Muscle layer of colon (tissue), 2 donors: Measurements from ENCODE around the gene CD24.
"Not testable (repeated sequence)": the region's sequence is repeated elsewhere in the genome, so short reads cannot be mapped to it uniquely, and the experiment has no call there.

ENCODE experiments used
- H3K27ac ChIP-seq: one replicate; pipeline ENCODE4 v1.7.0; 2013; ENCODE audit warnings: low read depth, mild to moderate bottlenecking, low read length, moderate library complexity
- H3K27me3 ChIP-seq, 2 donors: one replicate each; pipeline ENCODE4 v1.7.0; 2013; ENCODE audit warnings: low read length in 2 of 2, mild to moderate bottlenecking in 2 of 2; ENCODE audit not compliant: insufficient read depth in 2 of 2, control insufficient read depth in 1 of 2
- H3K36me3 ChIP-seq: one replicate; pipeline ENCODE4 v1.7.0; 2013; ENCODE audit warnings: mild to moderate bottlenecking, low read length; ENCODE audit not compliant: insufficient read depth
- H3K4me1 ChIP-seq: one replicate; pipeline ENCODE4 v1.7.0; 2013; ENCODE audit warnings: mild to moderate bottlenecking, low read length; ENCODE audit not compliant: insufficient read depth
- H3K4me3 ChIP-seq, 2 donors: one replicate each; pipeline ENCODE4 v1.7.0; 2013; ENCODE audit warnings: low read length in 2 of 2, low read depth in 1 of 2, mild to moderate bottlenecking in 1 of 2, moderate library complexity in 1 of 2
- H3K9ac ChIP-seq: one replicate; pipeline ENCODE4 v1.7.0; 2013; ENCODE audit warnings: low read length
- H3K9me3 ChIP-seq: one replicate; pipeline ENCODE4 v1.7.0; 2013; ENCODE audit warnings: mild to moderate bottlenecking, low read length
- donor health status: abdominal sarcoma.
- donor health status: Adenocarcinoma of cecum.

CD24 gene

GRCh38 chr6:106980926-106981325 lies 6.4 kb upstream of the CD24 start:
- Histone ChIP-seq H3K27me3 (peaks cover 7% of the 10 kb centered on the region in 2 donors), H3K4me1 (no peaks in the 10 kb centered on the region)

GRCh38 chr6:106979435-106979884 lies 4.9 kb upstream of the CD24 start:
- no peak overlapping the region for H3K27ac ChIP-seq
- H3K4me1 ChIP-seq = no peaks in the 10 kb centered on the region
- H3K9me3 ChIP-seq = no peaks in the 10 kb centered on the region
- H3K4me3 ChIP-seq = no peak overlapping the region
- H3K36me3 ChIP-seq = no peaks in the 10 kb centered on the region
- peaks cover 7 to 19% of the 10 kb centered on the region in 2 donors for H3K27me3 ChIP-seq
- H3K9ac ChIP-seq = no peak overlapping the region

More at GRCh38 chr6:106980926-106981325, 6.4 kb upstream of the CD24 start:
- no peak overlapping the region for H3K4me3 ChIP-seq
- no peak overlapping the region for H3K27ac ChIP-seq
- no peaks in the 10 kb centered on the region for H3K9me3 ChIP-seq
- H3K36me3 ChIP-seq = no peaks in the 10 kb centered on the region
- H3K9ac ChIP-seq = no peak overlapping the region

GRCh38 chr6:106977246-106977645 lies 2.7 kb upstream of the CD24 start:
- Histone ChIP-seq H3K9me3 (no peaks in the 10 kb centered on the region), H3K36me3 (no peaks in the 10 kb centered on the region), H3K27ac (no peak overlapping the region), H3K4me1 (peaks cover 9% of the 10 kb centered on the region), H3K27me3 (peaks cover 29 to 34% of the 10 kb centered on the region in 2 donors), H3K4me3 (no peak overlapping the region), H3K9ac (no peak overlapping the region)

- Histone ChIP-seq H3K4me3 (no peak overlapping the region), H3K27me3 (peaks cover 32 to 34% of the 10 kb centered on the region in 2 donors), H3K9ac (no peak overlapping the region), H3K4me1 (peaks cover 9% of the 10 kb centered on the region), H3K27ac (no peak overlapping the region), H3K36me3 (no peaks in the 10 kb centered on the region), H3K9me3 (no peaks in the 10 kb centered on the region)
These were observed 1.7 kb upstream of the CD24 start for GRCh38 chr6:106976270-106976669.

GRCh38 chr6:106975738-106976064 lies 1.2 kb upstream of the CD24 start:
- H3K36me3 ChIP-seq = no peaks in the 10 kb centered on the region
- peaks cover 32 to 34% of the 10 kb centered on the region in 2 donors for H3K27me3 ChIP-seq
- no peak overlapping the region for H3K9ac ChIP-seq
- peaks cover 9% of the 10 kb centered on the region for H3K4me1 ChIP-seq
- no peak overlapping the region for H3K27ac ChIP-seq
- H3K4me3 ChIP-seq = no peak overlapping the region
- H3K9me3 ChIP-seq = no peaks in the 10 kb centered on the region

GRCh38 chr6:106974999-106975737 lies 639 bp upstream of the CD24 start:
- no peak overlapping the region for H3K9ac ChIP-seq
- H3K27ac ChIP-seq = no peak overlapping the region
- no peaks in the 10 kb centered on the region for H3K36me3 ChIP-seq
- peak overlapping the region in 1 of 2 donors; percentile 42 for H3K4me3 ChIP-seq
- peaks cover 9% of the 10 kb centered on the region for H3K4me1 ChIP-seq
- no peaks in the 10 kb centered on the region for H3K9me3 ChIP-seq
- H3K27me3 ChIP-seq = peaks cover 32 to 34% of the 10 kb centered on the region in 2 donors

- H3K9me3 ChIP-seq = no peaks in the 10 kb centered on the region
- peaks cover 32 to 34% of the 10 kb centered on the region in 2 donors for H3K27me3 ChIP-seq
- peaks cover 9% of the 10 kb centered on the region for H3K4me1 ChIP-seq
- H3K27ac ChIP-seq = no peak overlapping the region
- peak overlapping the region in 1 of 2 donors; percentile 25 for H3K4me3 ChIP-seq
- H3K9ac ChIP-seq = no peak overlapping the region
- H3K36me3 ChIP-seq = no peaks in the 10 kb centered on the region
These were observed 643 bp downstream of the CD24 start for GRCh38 chr6:106973836-106974335.

- Histone ChIP-seq H3K27me3 (peaks cover 32 to 34% of the 10 kb centered on the region in 2 donors), H3K9me3 (no peaks in the 10 kb centered on the region), H3K27ac (no peak overlapping the region)
These were observed 1.3 kb downstream of the CD24 start for GRCh38 chr6:106973018-106973835.

GRCh38 chr6:106972500-106972899 lies 2.0 kb downstream of the CD24 start:
- H3K27me3 ChIP-seq = peaks cover 32 to 34% of the 10 kb centered on the region in 2 donors
- peaks cover 9% of the 10 kb centered on the region for H3K4me1 ChIP-seq
- H3K27ac ChIP-seq = no peak overlapping the region
- H3K36me3 ChIP-seq = no peaks in the 10 kb centered on the region
- no peak overlapping the region for H3K9ac ChIP-seq
- H3K9me3 ChIP-seq = no peaks in the 10 kb centered on the region
- H3K4me3 ChIP-seq = no peak overlapping the region

More at GRCh38 chr6:106973018-106973835, 1.3 kb downstream of the CD24 start:
- peak overlapping the region in 1 of 2 donors; percentile 25 for H3K4me3 ChIP-seq
- H3K4me1 ChIP-seq = peaks cover 9% of the 10 kb centered on the region
- H3K9ac ChIP-seq = no peak overlapping the region
- H3K36me3 ChIP-seq = no peaks in the 10 kb centered on the region

- H3K4me1 ChIP-seq, H3K9ac ChIP-seq, H3K9me3 ChIP-seq, H3K4me3 ChIP-seq, H3K27ac ChIP-seq, H3K36me3 ChIP-seq: not testable (repeated sequence)
- peaks cover 25 to 26% of the 10 kb centered on the region in 2 donors for H3K27me3 ChIP-seq
These were observed 3.8 kb downstream of the CD24 start for GRCh38 chr6:106970769-106971168.

- Histone ChIP-seq H3K4me3 (no peak overlapping the region), H3K9me3 (no peaks in the 10 kb centered on the region), H3K27ac (no peak overlapping the region), H3K27me3 (peaks cover under 1 to 11% of the 10 kb centered on the region in 2 donors), H3K36me3 (no peaks in the 10 kb centered on the region), H3K9ac (no peak overlapping the region), H3K4me1 (no peaks in the 10 kb centered on the region)
These were observed 6.5 kb downstream of the CD24 start for GRCh38 chr6:106967936-106968555.
